ENCODE data around the gene DOCK1.

The DOCK1 gene

DNA sequence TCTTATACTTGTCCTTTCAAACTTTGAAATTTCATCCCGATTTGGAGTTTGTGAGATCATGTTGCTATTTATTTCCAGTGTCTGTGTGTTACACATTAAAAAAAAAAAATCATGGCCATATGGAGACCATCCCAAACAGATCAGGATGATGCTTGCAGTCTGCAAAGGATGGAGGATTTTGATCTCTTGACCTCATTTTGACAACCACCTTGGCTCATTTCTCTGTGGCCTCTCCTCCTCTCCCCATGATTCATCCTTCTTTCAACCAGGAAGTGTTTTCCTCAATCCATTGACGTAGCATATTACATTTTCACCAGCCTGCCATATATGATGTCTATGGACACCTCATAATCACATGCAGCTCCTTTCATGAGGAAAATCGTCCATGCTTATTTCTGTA, 360.1 kb downstream of the DOCK1 start:
- Histone ChIP-seq H3K18ac (ENCODE audit: low read depth in 1 of 2, low read length in 2 of 2) (no peak overlapping the region), H3K4ac (ENCODE audit: low read depth in 1 of 2, low read length in 2 of 2) (no peak overlapping the region), H4K91ac (ENCODE audit: low read length) (no peak overlapping the region), H3K4me3 (ENCODE audit: insufficient read depth in 1 of 2, low read depth in 1 of 2, low read length in 2 of 2) (no peak overlapping the region), H2BK12ac (ENCODE audit: low read length in 2 of 2) (no peak overlapping the region), H2BK15ac (ENCODE audit: low read depth, poor library complexity, severe bottlenecking) (no peak overlapping the region), H3K27ac (ENCODE audit: low read length, poor library complexity, severe bottlenecking) (no peak overlapping the region), H3K23ac (ENCODE audit: low read length in 2 of 2) (no peak overlapping the region), H2BK120ac (ENCODE audit: low read depth, low read length) (no peak overlapping the region), H3K14ac (ENCODE audit: low read length in 2 of 2) (no peak overlapping the region), H3K9me3 (ENCODE audit: control insufficient read depth, low read length) (no peaks in the 10 kb centered on the region), H3K4me1 (ENCODE audit: control insufficient read depth, insufficient read depth, low read depth, low read length) (peaks cover 2% of the 10 kb centered on the region), H4K8ac (ENCODE audit: low read length) (no peak overlapping the region), H2BK5ac (ENCODE audit: low read depth, low read length, poor library complexity, severe bottlenecking) (no peak overlapping the region), H3K27me3 (ENCODE audit: control insufficient read depth in 1 of 2, insufficient read depth in 1 of 2, low read length in 2 of 2) (no peaks in the 10 kb centered on the region), H3K36me3 (ENCODE audit: control insufficient read depth in 1 of 2, insufficient read depth in 2 of 2, low read depth in 1 of 2, low read length in 2 of 2) (peaks cover 27 to 49% of the 10 kb centered on the region in 2 experiments), H3K4me2 (ENCODE audit: low read length, poor library complexity, severe bottlenecking) (no peak overlapping the region), H2AK5ac (ENCODE audit: low read length, severe bottlenecking) (no peak overlapping the region), H3K9ac (ENCODE audit: low read length) (no peak overlapping the region), H2AFZ (ENCODE audit: low read depth, low read length) (no peak overlapping the region), H3K79me1 (replicated peaks; ENCODE audit: low read length, poor library complexity, severe bottlenecking) (peaks cover 7% of the 10 kb centered on the region)
- no peak for DNase-seq
- 96% methylated on average over 2 of the region's 3 CpGs for WGBS

GRCh38 chr10:127266431-127266830, 361.2 kb downstream of the DOCK1 start:
- H3K9me3 ChIP-seq (ENCODE audit: control insufficient read depth, low read length), result no peaks in the 10 kb centered on the region
- H3K79me1 ChIP-seq (replicated peaks; ENCODE audit: low read length, poor library complexity, severe bottlenecking), result peaks cover 7% of the 10 kb centered on the region
- DNase-seq, result no peak
- H3K4me3 ChIP-seq (ENCODE audit: insufficient read depth in 1 of 2, low read depth in 1 of 2, low read length in 2 of 2), result no peak overlapping the region
- H3K14ac ChIP-seq (ENCODE audit: low read length in 2 of 2), result no peak overlapping the region
- no peak overlapping the region for H2AK5ac ChIP-seq (ENCODE audit: low read length, severe bottlenecking)
- no peak overlapping the region for H2BK15ac ChIP-seq (ENCODE audit: low read depth, poor library complexity, severe bottlenecking)
- no peak overlapping the region for H3K23ac ChIP-seq (ENCODE audit: low read length in 2 of 2)
- H3K4me2 ChIP-seq (ENCODE audit: low read length, poor library complexity, severe bottlenecking), result no peak overlapping the region
- H2BK5ac ChIP-seq (ENCODE audit: low read depth, low read length, poor library complexity, severe bottlenecking), result no peak overlapping the region
- no peak overlapping the region for H2BK12ac ChIP-seq (ENCODE audit: low read length in 2 of 2)
- H3K36me3 ChIP-seq (ENCODE audit: control insufficient read depth in 1 of 2, insufficient read depth in 2 of 2, low read depth in 1 of 2, low read length in 2 of 2), result peaks cover 17 to 47% of the 10 kb centered on the region in 2 experiments
- no peak overlapping the region for H3K4ac ChIP-seq (ENCODE audit: low read depth in 1 of 2, low read length in 2 of 2)
- H4K8ac ChIP-seq (ENCODE audit: low read length), result no peak overlapping the region
- H3K4me1 ChIP-seq (ENCODE audit: control insufficient read depth, insufficient read depth, low read depth, low read length), result peaks cover 2% of the 10 kb centered on the region
- H3K27me3 ChIP-seq (ENCODE audit: control insufficient read depth in 1 of 2, insufficient read depth in 1 of 2, low read length in 2 of 2), result no peaks in the 10 kb centered on the region
- no peak overlapping the region for H2BK120ac ChIP-seq (ENCODE audit: low read depth, low read length)
- 100% methylated on average over 2 of the region's 2 CpGs for WGBS
- H3K18ac ChIP-seq (ENCODE audit: low read depth in 1 of 2, low read length in 2 of 2), result no peak overlapping the region
- no peak overlapping the region for H3K27ac ChIP-seq (ENCODE audit: low read length, poor library complexity, severe bottlenecking)
- no peak overlapping the region for H3K9ac ChIP-seq (ENCODE audit: low read length)
- no peak overlapping the region for H2AFZ ChIP-seq (ENCODE audit: low read depth, low read length)
- H4K91ac ChIP-seq (ENCODE audit: low read length), result no peak overlapping the region

DNA sequence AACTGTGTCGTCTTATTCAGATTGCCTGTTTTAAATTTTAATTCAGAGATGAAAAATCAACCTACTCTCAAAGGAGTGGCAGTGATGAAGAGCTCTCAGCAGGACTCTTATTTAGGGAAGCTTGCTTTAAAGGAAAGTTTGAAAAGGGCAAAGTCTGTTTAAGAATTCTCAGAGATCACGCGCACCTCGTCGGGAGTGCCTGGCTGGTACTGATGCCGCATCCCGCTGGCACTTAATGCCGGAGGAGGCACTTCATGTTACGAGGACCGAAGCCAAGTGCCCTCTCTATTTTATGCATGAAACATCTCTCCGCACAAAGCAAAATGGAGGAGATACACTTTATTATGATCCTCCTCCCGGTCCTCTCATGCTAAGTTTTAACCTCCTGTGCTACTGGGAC, 362.2 kb downstream of the DOCK1 start:
- H3K14ac ChIP-seq (ENCODE audit: low read length in 2 of 2), result no peak overlapping the region
- H3K23ac ChIP-seq (ENCODE audit: low read length in 2 of 2), result no peak overlapping the region
- H2BK12ac ChIP-seq (ENCODE audit: low read length in 2 of 2), result no peak overlapping the region
- H3K9me3 ChIP-seq (ENCODE audit: control insufficient read depth, low read length), result no peaks in the 10 kb centered on the region
- no peak overlapping the region for H2BK120ac ChIP-seq (ENCODE audit: low read depth, low read length)
- no peak overlapping the region for H3K18ac ChIP-seq (ENCODE audit: low read depth in 1 of 2, low read length in 2 of 2)
- H3K27me3 ChIP-seq (ENCODE audit: control insufficient read depth in 1 of 2, insufficient read depth in 1 of 2, low read length in 2 of 2), result no peaks in the 10 kb centered on the region
- H2AFZ ChIP-seq (ENCODE audit: low read depth, low read length), result no peak overlapping the region
- H2AK5ac ChIP-seq (ENCODE audit: low read length, severe bottlenecking), result no peak overlapping the region
- H2BK15ac ChIP-seq (ENCODE audit: low read depth, poor library complexity, severe bottlenecking), result no peak overlapping the region
- DNase-seq, result no peak
- no peak overlapping the region for H3K4ac ChIP-seq (ENCODE audit: low read depth in 1 of 2, low read length in 2 of 2)
- H3K9ac ChIP-seq (ENCODE audit: low read length), result no peak overlapping the region
- no peak overlapping the region for H2BK5ac ChIP-seq (ENCODE audit: low read depth, low read length, poor library complexity, severe bottlenecking)
- H3K4me3 ChIP-seq (ENCODE audit: insufficient read depth in 1 of 2, low read depth in 1 of 2, low read length in 2 of 2), result no peak overlapping the region
- H3K36me3 ChIP-seq (ENCODE audit: control insufficient read depth in 1 of 2, insufficient read depth in 2 of 2, low read depth in 1 of 2, low read length in 2 of 2), result peaks cover 10 to 56% of the 10 kb centered on the region in 2 experiments
- H3K4me2 ChIP-seq (ENCODE audit: low read length, poor library complexity, severe bottlenecking), result no peak overlapping the region
- H3K79me1 ChIP-seq (replicated peaks; ENCODE audit: low read length, poor library complexity, severe bottlenecking), result peaks cover 8% of the 10 kb centered on the region
- WGBS, result 100% methylated on average over 11 of the region's 12 CpGs
- H4K91ac ChIP-seq (ENCODE audit: low read length), result no peak overlapping the region
- no peak overlapping the region for H4K8ac ChIP-seq (ENCODE audit: low read length)
- H3K27ac ChIP-seq (ENCODE audit: low read length, poor library complexity, severe bottlenecking), result no peak overlapping the region
- no peaks in the 10 kb centered on the region for H3K4me1 ChIP-seq (ENCODE audit: control insufficient read depth, insufficient read depth, low read depth, low read length)

GRCh38 chr10:127272076-127272475, 366.8 kb downstream of the DOCK1 start:
- Histone ChIP-seq H2BK5ac (ENCODE audit: low read depth, low read length, poor library complexity, severe bottlenecking) (no peak overlapping the region), H4K91ac (ENCODE audit: low read length) (no peak overlapping the region), H3K4me2 (ENCODE audit: low read length, poor library complexity, severe bottlenecking) (no peak overlapping the region), H3K4me3 (ENCODE audit: insufficient read depth in 1 of 2, low read depth in 1 of 2, low read length in 2 of 2) (no peak overlapping the region), H3K27me3 (ENCODE audit: control insufficient read depth in 1 of 2, insufficient read depth in 1 of 2, low read length in 2 of 2) (no peaks in the 10 kb centered on the region), H3K9me3 (ENCODE audit: control insufficient read depth, low read length) (no peaks in the 10 kb centered on the region), H3K79me1 (replicated peaks; ENCODE audit: low read length, poor library complexity, severe bottlenecking) (peaks cover 8% of the 10 kb centered on the region), H3K4ac (ENCODE audit: low read depth in 1 of 2, low read length in 2 of 2) (no peak overlapping the region), H2AFZ (ENCODE audit: low read depth, low read length) (no peak overlapping the region), H3K9ac (ENCODE audit: low read length) (no peak overlapping the region), H3K14ac (ENCODE audit: low read length in 2 of 2) (no peak overlapping the region), H2BK12ac (ENCODE audit: low read length in 2 of 2) (no peak overlapping the region), H3K27ac (ENCODE audit: low read length, poor library complexity, severe bottlenecking) (no peak overlapping the region), H2AK5ac (ENCODE audit: low read length, severe bottlenecking) (no peak overlapping the region), H2BK120ac (ENCODE audit: low read depth, low read length) (no peak overlapping the region), H3K36me3 (ENCODE audit: control insufficient read depth in 1 of 2, insufficient read depth in 2 of 2, low read depth in 1 of 2, low read length in 2 of 2) (peaks cover 19 to 35% of the 10 kb centered on the region in 2 experiments), H3K4me1 (ENCODE audit: control insufficient read depth, insufficient read depth, low read depth, low read length) (peaks cover 3% of the 10 kb centered on the region), H3K23ac (ENCODE audit: low read length in 2 of 2) (no peak overlapping the region), H3K18ac (ENCODE audit: low read depth in 1 of 2, low read length in 2 of 2) (no peak overlapping the region), H2BK15ac (ENCODE audit: low read depth, poor library complexity, severe bottlenecking) (no peak overlapping the region), H4K8ac (ENCODE audit: low read length) (no peak overlapping the region)
- DNase-seq, result no peak
- 100% methylated on average over 2 of the region's 4 CpGs for whole genome bisulfite sequencing
